Bone marrow (tissue), 2 donors: ENCODE measurements around the gene CTCF.
A peak's percentile ranks its signal among the peaks of the same experiment; 100 is the strongest.

ENCODE experiments used
- DNase-seq, 2 donors: peaks; one replicate each; lab custom pipeline; 2025; lab: John Stamatoyannopoulos, UW

The CTCF gene

DNA sequence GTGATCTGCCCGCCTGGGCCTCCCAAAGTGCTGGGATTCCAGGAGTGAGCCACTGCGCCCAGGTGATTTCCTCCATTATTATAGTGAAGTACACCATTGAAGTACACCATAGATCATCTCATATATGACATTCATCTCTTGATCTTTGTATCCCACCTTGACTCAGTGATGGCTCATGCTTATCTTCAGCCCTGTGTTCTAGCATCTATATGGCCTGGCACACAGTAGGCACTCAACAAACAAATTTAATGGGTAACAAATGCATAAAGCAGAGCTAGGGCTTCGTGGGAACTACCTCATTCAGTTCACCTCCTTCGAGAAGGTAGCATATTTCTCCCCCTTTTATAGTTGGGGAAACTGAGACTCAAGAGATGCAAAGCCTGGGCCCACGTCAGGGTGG is 103.3 kb downstream of the CTCF start:
- DNase-seq: no peak

DNA sequence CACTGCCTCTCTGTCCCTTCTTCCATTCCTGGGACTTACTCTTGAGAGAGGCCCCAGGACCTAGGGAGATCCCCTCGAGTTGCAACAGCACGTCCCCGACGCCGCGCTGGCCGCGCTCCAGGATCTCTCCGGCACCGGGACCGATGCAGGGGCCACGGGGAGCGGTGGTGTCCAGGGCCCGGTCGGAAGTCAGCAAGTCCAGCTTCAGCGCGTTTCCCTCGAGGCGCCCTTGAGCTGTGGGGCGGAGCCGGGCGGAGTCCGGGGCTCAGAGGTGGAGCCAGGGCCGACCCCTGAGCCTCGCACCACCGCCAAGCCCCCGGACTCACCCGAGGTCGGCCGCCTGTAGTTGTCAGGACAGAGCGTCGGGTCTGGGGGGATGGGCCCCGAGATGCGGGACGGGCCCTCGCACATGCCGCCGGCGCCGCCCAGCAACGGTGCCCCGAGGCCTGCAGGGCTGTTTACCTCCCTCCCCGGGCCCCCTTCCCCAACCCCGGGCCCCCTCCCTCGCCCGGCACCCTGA is 103.8 kb downstream of the CTCF start:
- DNase-seq: no peak

DNA sequence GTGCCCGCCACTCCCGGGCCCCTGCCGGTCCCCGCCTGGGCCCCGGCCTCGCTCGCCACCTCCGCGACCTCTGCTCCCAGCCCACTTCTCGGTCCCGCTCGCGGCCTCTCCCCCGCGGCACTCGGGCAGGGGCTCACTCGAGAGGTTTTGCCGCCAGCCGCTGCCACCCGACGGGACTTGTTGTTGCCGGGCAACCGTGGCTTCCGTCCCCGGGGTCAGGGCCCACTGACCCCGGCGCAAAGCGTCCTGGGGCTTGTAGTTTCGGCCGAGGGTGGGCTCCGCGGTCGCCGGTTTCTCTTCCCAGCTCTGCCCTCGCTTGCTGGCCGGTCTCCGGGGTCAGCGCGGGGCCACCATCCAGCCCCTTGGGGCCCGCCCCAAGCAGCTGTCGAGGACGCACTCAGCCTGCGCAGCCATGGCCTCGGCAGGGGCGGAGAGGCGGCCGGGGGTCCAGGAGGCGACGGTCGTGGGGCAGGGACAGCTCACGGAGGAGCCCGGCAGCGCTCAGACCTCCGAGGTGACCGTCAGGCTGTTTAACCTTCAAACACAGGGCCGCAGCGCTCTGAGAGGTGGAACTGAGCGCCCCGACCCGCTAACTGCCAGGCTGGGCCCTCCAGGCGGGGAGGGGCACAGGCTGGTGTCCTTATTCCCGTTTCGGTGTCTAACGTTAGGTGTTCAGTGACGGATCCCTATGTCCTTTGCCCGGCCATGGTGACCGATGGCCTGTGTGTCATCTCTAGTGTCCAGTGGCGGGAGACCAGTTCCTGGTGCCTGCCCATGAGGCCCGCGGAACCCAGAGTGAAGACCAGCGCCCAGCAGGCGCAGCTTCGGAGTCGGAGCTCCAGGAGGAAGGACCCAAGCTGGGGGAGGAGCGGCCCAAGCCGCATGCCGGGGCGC is 104.5 kb downstream of the CTCF start, which contains the start of the genes C16orf86 and ENKD1:
Gene C16orf86, plus strand, starts transcription at position 256 of the 894 bp plus-strand sequence. Its CDS starts 157 bp downstream, at position 413.
Gene ENKD1, minus strand, starts transcription at position 192 of the 894 bp plus-strand sequence. CDS start 308 bp downstream, outside the sequence.
- peak; percentile 17 to 61 for DNase-seq

DNA sequence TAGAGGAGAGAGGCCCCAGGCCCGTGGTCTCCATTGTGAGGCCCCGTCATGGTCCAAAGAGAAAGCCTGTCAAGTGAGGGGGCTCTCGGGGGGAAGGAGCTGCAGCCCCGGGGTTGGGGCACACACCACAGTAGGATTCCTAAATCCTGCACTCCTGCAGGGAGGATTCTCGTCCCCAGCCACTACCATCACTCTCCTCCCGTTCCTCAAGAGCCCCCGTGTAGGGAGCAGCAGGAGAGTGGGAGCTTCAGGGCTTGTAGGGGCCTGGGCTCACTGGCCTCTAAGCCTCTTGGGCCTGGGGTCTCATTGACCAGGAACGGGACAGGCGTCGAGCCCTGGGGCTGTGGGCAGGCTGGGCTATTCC is 105.1 kb downstream of the CTCF start:
- DNase-seq: no peak

DNA sequence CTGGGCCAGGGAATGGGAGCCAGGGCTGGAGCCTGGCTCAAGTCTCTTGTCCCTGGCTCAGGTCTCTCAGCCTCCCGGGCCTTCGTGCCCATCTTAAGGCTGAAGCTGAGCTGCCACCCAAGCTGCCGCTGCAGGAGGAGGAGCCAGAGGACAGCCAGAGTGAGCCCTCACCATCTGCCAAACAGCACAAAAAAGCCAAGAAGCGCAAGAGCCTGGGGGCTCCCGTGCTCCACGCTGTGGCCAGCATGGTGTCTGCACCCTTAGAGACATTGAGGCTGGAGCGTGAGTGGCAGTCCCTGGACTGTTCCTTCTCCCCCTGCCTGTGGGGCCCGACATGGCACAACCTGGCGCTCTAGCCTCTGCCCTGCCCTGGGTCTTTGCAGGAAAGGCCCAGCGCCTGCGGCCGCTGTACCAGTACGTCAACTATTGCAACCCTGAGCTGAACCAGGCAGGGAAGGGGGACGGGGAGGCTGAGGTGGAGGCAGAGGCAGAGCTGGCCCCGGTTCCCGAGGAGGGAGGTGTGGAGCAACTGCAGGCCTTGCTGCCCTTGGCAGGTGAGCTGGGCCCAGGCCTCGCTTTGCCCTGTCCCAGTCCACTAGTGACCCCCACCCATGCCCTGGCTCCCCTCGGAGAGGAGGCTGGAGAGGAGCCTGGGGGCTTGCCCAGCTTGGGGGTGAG is 105.6 kb downstream of the CTCF start:
- DNase-seq: peak; percentile 46 to 94

DNA sequence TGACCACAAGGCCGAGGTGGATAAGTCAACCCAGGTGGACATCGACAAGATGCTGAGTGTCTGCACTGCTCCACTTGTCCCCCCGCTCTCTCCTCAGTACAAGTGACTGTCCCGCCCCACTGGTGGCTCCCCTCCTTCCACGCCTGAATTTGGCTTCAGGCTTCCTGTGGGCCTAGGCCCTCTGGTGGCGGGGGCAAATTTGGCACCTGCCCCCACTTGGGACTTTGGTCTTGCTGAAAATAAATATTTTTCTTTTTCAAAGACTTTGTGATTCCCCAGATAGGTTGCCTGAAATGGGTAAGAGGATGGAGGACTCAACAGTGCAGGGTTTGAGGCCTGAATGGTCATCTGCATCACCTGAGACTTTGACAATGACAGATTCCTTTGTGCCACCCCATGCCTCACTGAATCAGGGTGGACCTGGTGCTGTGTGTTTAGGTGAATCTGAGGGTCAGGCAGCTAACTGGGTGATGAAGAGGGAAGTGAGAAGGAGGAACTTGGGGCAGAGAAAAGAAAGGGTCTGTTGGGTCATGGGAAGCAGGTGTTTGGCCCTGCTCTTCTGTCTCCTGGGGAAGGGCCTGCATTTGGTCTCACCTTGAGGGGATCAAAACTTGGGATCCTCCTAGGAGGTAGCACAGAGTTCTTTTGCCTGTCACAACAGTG is 106.3 kb downstream of the CTCF start:
- no peak for DNase-seq

DNA sequence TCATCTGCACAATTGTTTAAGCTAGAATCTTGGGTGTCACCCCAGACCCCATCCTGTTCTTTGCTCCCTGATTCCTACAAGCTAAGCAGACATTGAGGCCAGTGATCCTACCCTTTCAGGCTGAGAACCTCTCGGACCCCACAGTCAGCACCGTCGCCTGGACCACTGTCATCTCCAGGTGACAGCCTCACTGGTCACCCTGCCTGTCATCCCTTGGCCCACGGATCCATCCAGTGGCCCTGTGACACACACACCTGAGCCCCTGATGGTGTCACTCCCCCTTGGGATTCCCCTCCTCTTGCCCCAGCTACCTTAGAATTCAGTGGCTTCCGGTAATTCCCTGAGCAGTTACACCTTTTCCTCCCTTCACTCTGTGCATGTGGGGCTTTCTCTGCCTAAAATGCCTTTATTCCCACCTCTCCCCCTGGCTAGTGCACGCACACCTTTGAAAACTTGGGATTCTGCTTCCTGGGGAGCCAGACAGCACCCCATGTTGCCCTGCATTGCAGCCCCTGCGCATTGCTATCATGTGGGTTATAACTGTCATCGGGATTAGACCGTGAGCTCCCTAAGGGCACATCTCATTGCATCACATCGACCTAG is 107.3 kb downstream of the CTCF start:
- no peak for DNase-seq

DNA sequence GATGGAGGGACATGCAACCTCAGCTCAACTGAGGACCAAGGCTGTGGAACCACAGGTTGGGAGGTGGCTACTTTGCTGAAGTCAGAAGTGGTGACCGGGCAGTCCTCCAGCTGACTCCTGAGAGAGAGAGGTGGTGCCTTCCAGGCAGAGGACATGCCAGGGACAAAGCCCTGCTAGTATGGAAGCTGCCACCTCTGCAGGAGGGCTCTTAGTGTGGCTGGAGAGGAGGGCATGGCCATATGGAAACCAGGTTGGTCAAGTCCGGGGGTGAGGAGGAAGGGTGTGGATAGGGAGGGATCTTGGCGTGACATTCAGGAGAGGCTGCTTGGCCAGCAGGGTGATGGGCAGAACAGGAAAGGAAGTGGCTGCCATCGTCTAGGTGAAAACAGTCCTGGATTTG is 110.0 kb downstream of the CTCF start:
- DNase-seq: no peak

DNA sequence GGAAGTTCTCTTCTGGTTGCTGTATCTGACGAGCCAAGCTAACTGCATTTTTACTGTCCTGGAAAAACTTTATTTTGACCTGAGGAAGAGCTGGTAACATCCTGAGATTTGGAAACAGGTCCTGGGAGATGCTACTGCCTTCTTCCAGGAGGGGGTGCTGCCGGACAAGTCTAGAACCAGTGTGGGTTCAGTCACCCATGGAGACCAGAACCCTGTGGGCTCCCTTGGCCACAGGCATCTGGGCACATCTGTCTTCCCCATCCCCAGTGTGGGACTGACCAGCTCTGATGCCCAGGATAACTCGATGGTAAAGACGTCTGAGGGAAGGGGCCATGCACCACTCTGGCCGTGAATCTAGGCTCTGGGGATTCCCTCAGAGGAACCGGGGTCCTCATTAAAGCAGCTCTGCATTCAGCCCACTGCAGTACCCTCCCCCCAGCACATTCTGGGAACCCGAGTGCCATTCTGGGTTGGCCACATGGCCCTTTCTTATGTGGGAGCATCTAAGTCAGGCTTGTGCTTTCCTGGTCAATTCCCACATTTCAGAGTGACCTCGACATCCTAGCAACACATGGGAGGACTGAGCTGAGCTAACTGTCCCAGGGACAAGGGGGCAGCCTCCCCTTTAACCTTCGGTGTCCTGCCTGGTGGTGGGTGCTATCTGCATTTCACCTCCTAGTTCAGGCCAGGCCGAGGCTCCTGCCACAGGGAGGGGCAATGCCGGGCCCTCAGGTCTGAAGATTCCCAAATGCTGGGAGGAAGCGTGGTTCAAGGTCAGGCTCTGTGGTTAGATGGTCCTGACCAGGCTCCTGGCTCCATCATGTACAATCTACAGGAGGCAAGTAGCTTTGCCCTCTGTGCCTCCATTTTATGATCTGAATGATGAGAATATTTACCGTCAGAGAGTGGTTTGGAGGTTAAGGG is 110.7 kb downstream of the CTCF start:
- peak in 1 of 2 donors; percentile 16 for DNase-seq

DNA sequence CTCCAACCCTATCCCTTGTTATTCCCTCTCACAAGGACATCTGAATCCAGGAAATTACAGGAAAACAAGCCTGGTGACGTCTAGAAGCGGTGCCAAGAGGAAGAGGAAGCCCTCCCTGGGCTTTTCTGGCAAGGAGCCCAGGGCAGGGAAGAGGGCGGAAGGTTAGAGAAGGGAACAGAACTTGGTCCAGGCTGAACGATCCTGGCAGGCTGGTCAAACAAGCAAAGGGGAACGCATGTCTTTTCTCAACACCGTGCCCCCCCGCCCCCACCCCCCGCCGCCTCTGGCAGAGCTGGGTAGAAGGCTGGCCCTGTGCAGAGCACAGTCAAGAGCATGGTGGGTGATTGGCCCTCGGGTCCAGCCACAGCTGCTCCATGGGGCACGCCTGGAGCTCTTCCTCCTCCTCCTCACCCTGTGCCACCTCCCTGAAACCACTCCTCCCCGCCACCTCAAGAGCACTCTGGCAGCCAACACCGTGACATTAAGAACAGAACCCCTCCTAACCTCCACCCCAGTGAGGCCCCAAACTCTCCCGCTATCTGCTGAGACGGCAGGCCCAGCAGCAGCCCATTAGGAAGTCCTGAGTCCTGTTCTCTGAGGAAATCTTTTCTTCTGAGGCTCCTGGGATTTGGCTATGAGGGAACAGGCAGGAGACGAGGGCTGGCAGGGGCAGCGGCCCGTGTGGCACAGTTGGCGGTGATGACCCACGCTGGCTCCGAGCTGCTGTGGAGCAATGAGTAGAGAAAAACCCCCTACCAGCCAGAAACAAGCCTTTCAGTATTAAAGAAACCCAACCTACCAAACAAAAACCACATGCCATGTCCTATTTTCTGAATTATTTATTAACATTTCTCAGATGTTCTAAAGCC is 111.6 kb downstream of the CTCF start:
- peak; percentile 34 to 47 for DNase-seq

DNA sequence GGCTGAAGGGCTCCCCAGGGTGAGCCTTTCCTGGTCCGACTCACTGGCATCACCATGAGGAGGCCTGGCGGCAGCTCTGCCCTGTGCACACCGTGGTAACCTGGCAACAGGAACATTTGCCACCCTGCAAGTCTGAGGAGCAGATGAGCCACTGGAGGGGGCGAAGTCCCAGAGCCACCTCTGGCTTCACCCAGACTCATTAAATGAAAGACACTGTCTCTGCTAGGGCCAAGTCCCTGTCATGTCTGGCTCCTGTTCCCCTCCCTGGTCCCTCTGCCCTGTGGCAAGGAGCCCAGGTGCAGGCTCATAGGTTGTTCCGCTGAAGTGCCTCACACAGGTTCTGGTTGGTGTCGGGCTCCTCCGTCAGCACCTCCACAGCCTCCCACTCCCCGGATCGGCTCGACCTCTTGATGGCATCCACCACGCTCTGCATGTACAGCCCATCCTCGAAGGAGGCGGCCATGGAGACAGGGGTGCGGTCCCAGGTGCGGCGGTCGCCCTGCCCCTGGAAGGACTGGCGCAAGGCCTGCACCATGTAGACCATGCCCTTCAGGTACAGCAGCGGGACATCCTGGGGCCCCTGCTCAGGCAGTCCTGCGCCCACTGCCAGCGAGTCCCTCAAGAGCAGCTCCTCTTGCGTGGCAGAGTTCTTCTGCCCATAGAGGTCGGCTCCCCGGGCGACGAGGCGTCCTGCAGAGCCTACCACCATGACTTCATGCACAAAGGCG is 112.7 kb downstream of the CTCF start:
- no peak for DNase-seq

DNA sequence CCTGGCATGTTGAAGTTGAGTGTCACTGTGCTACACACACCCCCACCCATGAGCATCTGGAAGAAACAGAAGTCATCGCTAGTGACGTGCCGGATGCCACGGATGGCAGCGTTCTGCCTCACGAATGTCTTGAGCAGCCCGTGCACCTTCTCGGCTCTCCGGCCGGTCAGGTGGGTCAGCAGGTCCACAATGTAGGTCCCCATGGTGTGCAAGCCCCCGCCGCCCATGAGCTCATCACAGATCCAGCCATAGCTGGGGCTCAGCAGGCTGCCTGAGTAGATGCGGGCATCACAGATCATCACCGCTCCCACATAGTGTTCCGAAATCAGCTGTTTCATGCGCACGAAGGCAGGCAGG is 113.2 kb downstream of the CTCF start:
- no peak for DNase-seq

DNA sequence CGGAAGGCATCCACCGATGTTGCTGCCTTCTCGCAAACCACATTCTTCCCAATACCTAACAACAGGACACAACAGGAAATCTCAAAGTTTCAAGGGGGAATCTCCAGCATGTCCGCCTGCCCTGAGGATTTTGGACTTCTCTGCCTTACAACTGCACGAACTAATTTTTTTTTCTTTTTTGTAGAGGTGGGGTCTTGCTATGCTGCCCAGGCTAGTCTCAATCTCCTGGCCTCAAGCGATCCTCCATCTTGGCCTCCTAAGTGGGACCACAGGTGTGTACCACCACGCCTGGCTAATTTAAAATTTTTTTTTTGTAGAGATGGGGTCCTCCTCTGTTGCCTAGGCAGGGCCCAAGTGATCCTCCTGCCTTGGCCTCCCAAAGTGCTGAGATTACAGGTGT is 113.7 kb downstream of the CTCF start:
- DNase-seq: no peak

DNA sequence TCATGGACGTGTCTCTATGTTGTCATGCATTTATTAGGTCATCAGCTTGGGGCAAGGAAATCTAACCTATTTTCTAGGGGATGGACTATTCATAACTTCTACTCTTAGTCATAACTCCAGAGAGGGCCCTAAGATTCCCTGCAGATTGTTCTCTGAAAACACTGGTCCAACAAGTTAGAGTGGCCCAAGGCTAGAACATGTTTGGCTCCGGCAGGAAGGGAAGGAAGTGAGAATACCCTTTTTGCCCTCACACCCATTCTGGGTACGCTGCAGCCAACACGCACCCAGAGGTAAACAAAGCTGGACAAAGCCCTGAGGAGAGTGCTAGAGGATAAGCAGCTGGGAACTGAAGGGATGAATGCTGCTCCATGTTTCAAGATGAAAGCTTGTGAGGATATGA is 114.2 kb downstream of the CTCF start:
- DNase-seq: no peak

DNA sequence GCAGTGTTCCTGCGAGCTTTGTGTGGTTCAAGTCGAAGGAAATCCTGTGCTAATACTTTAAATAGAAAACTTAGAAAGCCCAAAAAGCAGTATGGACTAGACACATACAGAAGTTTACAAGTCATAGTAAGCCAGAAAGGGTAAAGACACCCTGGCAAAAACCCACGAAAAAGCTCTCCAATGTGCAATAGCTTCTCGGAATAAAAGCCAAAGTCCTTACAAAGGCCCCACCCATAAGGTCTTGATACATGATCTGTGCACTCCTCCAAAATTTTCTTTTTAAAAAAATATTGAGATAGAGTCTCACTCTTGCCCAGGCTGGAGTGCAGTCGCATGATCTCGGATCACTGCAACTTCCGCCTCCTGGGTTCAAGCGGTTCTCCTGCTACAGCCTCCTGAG is 114.6 kb downstream of the CTCF start:
- DNase-seq: no peak

DNA sequence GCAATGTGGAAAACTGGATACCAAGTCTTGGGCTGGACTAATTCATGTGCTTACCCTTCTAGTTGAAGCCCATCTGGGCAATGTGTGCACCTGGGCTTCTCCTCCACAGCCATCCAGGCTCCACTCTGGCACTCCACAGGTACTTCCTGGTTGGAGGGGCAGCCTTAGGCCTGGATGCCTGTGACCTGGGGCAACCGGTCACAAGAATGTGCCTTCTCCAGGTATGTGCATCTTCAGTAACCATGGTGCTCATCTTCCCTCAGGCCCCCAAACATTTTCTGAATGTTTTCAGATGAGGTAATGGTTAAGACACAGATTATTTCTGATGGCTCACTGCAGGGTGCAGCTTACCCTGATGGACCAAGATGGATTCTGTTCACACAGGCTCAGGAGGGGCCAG is 115.4 kb downstream of the CTCF start:
- no peak for DNase-seq

DNA sequence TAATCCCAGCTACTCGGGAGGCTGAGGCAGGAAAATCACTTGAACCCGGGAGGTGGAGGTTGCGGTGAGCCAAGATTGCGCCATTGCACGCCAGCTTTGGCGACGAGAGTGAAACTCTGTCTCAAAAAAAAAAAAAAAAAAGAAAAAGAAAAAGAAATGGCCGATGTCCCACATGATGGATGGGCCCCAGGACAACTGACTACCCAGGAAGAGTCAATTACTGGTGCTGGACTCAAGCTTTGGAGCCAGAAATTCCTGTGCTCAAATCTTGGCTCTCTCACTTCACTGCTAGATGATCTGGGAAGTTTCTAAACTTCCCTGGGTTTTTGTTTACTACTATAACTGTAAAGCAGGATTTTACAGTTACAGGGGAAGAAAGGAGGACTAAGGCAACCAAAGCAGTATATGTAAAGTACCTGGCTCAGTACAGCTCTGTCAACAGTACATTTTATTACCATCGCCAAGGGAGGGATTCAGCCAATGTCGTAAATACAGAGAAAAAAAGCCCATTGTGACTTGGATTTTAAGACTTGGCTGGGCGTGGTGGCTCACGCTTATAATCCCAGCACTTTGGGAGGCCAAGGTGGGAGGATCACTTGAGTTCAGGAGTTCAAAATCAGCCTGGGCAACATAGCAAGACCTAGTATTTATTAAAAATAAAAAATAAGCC is 116.2 kb downstream of the CTCF start:
- no peak for DNase-seq

DNA sequence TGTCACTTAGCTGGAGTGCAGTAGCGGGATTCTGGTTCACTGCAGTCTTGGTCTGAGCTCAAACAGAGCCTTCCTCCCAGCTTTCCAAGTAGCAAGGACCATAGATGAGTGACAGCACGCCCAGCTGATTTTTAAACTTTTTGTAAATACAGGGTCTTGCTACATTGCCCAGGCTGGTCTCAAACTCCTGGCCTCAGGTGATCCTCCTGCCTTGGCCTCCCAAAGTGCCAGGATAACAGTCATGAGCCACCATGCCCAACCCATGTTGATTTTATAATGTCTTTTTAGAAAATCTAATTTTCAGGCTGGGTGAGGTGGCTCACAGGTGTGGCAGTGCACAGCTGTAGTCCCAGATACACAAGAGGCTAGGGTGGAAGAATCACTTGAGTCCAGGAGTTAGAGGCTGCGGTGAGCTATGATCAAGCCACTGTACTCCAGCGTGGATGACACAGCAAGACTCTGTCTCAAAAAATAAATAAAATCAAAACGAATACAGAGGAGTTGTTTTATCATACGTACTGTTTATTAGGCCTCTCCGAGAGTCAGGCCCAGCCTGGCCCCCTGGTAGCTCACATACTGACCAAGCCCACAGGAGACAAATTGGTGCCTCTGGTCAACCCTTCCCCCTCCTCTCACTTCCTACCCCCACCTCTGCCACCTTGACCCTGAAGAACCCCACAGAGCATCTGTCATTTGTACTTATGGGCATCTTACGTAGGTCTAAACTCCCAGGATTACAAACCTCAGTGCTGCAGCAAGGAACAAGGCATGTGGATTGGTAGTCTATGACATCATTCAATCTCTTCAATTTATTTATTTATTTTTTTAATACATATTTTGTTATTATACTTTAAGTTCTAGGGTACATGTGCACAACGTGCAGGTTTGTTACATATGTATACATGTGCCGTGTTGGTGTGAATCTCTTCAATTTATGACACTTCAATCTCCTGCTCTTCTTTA is 117.9 kb downstream of the CTCF start:
- no peak for DNase-seq
